Heart left ventricle (tissue), 16 donors: ENCODE measurements around the gene LRP1-AS. TPM values are rescaled to one million over a fixed set of nuclear protein-coding genes. Genes with fewer than 3 reads are reported as not detected.
A peak's percentile ranks its signal among the peaks of the same experiment; 100 is the strongest.

Experiments
- ATAC-seq, 4 donors: fragments of 200-7000 bp; cut with Tn5 transposase; one replicate each; pipeline ENCODE4 v1.9.1; 2020 to 2022; ENCODE audit warnings: moderate library complexity in 4 of 4, mild to moderate bottlenecking in 3 of 4, moderate number of reproducible peaks in 1 of 4
- DNase-seq, 5 donors: peaks; one replicate each; pipeline ENCODE4 v3.0.0-alpha.2; 2020
- H3K27ac ChIP-seq, 12 donors: fragments of 200-600 bp; sonication (generic) in 4 of 12; one replicate each; pipeline versions ENCODE4 v1.5.0 to v1.8.0; 2016 to 2022; ENCODE audit warnings: mild to moderate bottlenecking in 2 of 12
- H3K27me3 ChIP-seq, 9 donors: fragments of 200-600 bp; sonication (generic) in 2 of 9; one replicate each; pipeline versions ENCODE4 v1.5.1 to v1.8.0; 2016 to 2022; ENCODE audit warnings: mild to moderate bottlenecking in 3 of 9
- H3K36me3 ChIP-seq, 9 donors: fragments of 200-600 bp; sonication (generic) in 2 of 9; one replicate each; pipeline versions ENCODE4 v1.5.0 to v1.8.0; 2018 to 2022; ENCODE audit warnings: mild to moderate bottlenecking in 2 of 9
- H3K4me1 ChIP-seq, 12 donors: fragments of 200-600 bp; sonication (generic) in 4 of 12; one replicate each; pipeline versions ENCODE4 v1.5.0 to v1.8.0; 2016 to 2022; ENCODE audit warnings: mild to moderate bottlenecking in 3 of 12
- H3K4me3 ChIP-seq, 12 donors: fragments of 200-600 bp; sonication (generic) in 4 of 12; one replicate each; pipeline versions ENCODE4 v1.5.0 to v1.8.0; 2017 to 2022; ENCODE audit warnings: mild to moderate bottlenecking in 9 of 12, moderate library complexity in 4 of 12
- H3K9me3 ChIP-seq, 12 donors: fragments of 200-600 bp; sonication (generic) in 4 of 12; one replicate each; pipeline versions ENCODE4 v1.5.0 to v1.8.0; 2016 to 2022; ENCODE audit warnings: mild to moderate bottlenecking in 1 of 12
- CTCF ChIP-seq, 12 donors: fragments of 200-600 bp; sonication (generic) in 4 of 12; IDR thresholded peaks; one replicate each; pipeline versions ENCODE4 v1.5.0 to v1.8.0; 2018 to 2022; ENCODE audit warnings: antibody characterized with exemption in 12 of 12, mild to moderate bottlenecking in 5 of 12
- POLR2A ChIP-seq, 2 donors: fragments of 450-650 bp; IDR thresholded peaks; one replicate each; pipeline ENCODE4 v1.6.1; 2017; ENCODE audit warnings: antibody characterized with exemption in 2 of 2, mild to moderate bottlenecking in 2 of 2, moderate library complexity in 2 of 2
- WGBS, 4 donors: extraction: QIAGEN DNeasy Blood & Tissue Kit in 2 of 4; methylation state at CpG; one replicate each; pipeline versions ENCODE4 v1.1.5 to v1.1.7; 2013 to 2018; 5-methylcytosine and 5-hydroxymethylcytosine counted together
- intact Hi-C, 10 donors: fragments of 100-400 bp; cut with DNase I; formaldehyde crosslinking; loops; one replicate each; pipeline versions ENCODE4 v1.11.1 to v1.14.2; 2022
- polyA plus RNA-seq, 2 donors: library from polyadenylated mRNA; stranded (reverse); fragments of 200-250 nt; gene quantifications; one replicate each; pipeline ENCODE4 v1.2.3, GENCODE V29; 2013
- total RNA-seq, 9 donors: library from RNA; depleted of rRNA in 2 of 9; stranded (reverse); fragments of >200 nt in 2 of 9; fragmentation: NEBNext Ultra II Directional in 3 of 9; extraction: Animal tissue kit (Norgen Biotek cat#: 25700) in 3 of 9; gene quantifications; one replicate each; pipeline versions ENCODE4 v1.1.0 to v1.2.4, GENCODE V29; 2016 to 2023
- donor health status: ischemic (EF 13 %, LVEDD 7.1; RV severe dilation, severe dysfunction).
- donor health status: healthy with polysubstance abuse.
- donor health status: DM: no; HTN: yes; CAD: no.
- donor health status: DM: no; HTN: no; CAD: no.
- donor health status: ischemic (EF 25% LVEDD 6.9; RV normal size, moderate dysfunction).
- donor health status: ischemic (EF 25% LVEDD 5.7; RV mildly dilated, moderate dysfunction).
- donor health status: healthy.
- donor health status: DM: yes; HTN: yes; CAD: no.
- donor health status: ischemic (EF 35%, LVEDD 5.7; RV mildly dilated, moderate dysfunction).
- donor health status: nonischemic (EF 11% LVEDD 7.7; RV severe dilation, severe dysfunction).
- donor health status: DM: yes; HTN: yes; CAD: no.
- donor health status: PGD.
- donor health status: ischemic (EF 29% LVEDD 5.4; RV normal size, mild dysfunction).
- donor health status: nonischemic (EF 23%, LVEDD 6.1; RV moderate dilation, normal function).

Gene LRP1-AS
- total and polyA plus RNA-seq, 11 donors, result not detected

DNA sequence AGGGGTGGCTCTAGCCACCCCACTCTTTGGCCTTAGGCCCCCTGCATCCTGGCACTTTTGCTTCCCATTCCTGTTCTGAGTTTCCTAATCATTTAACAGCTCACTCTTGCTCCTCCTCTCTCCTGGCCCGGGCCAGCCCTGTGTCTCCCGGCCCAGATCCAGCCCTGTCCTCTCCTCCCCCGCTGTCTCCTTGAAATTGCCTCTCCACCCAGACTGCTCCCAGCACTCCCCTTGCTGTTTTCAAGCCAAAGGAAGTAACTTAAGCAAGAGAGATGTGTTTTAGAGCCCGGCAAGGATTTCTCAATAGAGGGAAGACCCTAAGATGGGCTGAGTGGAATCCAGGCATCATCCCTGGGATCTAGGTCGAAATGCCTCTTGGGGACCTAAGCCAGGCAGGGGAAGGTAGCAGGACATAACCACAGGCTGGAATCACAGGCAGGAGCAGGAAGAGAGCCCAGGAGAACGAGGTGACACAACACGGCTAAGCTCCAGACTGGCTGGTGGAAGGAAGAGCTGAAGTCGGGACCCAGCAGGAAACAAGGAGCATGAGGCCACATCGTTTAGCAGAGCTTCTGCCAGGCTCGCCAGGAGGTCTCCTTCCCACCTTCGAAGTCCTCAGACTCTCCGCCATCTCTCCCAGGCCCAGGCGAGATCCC, 2.0 kb upstream of the LRP1-AS start:
- Histone ChIP-seq H3K9me3 (no peaks in the 10 kb centered on the region), H3K4me3 (peak overlapping the region in 2 of 12 donors; percentile 12 to 16), H3K4me1 (peaks cover 14 to 100% (median 79%) of the 10 kb centered on the region in 12 donors), H3K27me3 (no peaks in the 10 kb centered on the region), H3K36me3 (peaks cover 0 to 61% (median 33%) of the 10 kb centered on the region in 9 donors), H3K27ac (peak overlapping the region; percentile 75 to 95 (median 89))
- ATAC-seq (peak; percentile 79 to 86 (median 85)), DNase-seq (peak; percentile 70 to 85 (median 81))
- TF ChIP-seq POLR2A (IDR thresholded peaks at IDR 0.05) (no peak), CTCF (IDR thresholded peaks at IDR 0.05) (no peak)
- WGBS, 4 donors, result 28 to 58% (median 41%) methylated on average over 13 of the region's 13 CpGs
- intact Hi-C loops, result loop anchor here in 2 of 10 donors (2.0 kb wide), 1 partner anchor 15 kb away; no protein-coding TSS in a partner anchor

- H3K9me3 ChIP-seq, result no peaks in the 10 kb centered on the region
- DNase-seq, result peak; percentile 57 to 83 (median 75)
- H3K36me3 ChIP-seq, result peaks cover 0 to 61% (median 34%) of the 10 kb centered on the region in 9 donors
- H3K4me1 ChIP-seq, result peaks cover 14 to 97% (median 79%) of the 10 kb centered on the region in 12 donors
- peak; percentile 33 to 60 (median 48) for ATAC-seq
- peak overlapping the region; percentile 75 to 95 (median 89) for H3K27ac ChIP-seq
- intact Hi-C loops, result loop anchor here in 2 of 10 donors (2.0 kb wide), 1 partner anchor 14 kb away; no protein-coding TSS in a partner anchor
- TF ChIP-seq POLR2A (IDR thresholded peaks at IDR 0.05) (no peak), CTCF (IDR thresholded peaks at IDR 0.05) (no peak)
- no peaks in the 10 kb centered on the region for H3K27me3 ChIP-seq
- H3K4me3 ChIP-seq, result peak overlapping the region in 2 of 12 donors; percentile 12 to 16
- WGBS, 4 donors, result 50 to 62% (median 55%) methylated on average over 4 of the region's 4 CpGs
These were observed 1.2 kb upstream of the LRP1-AS start for GRCh38 chr12:57148469-57149244.

DNA sequence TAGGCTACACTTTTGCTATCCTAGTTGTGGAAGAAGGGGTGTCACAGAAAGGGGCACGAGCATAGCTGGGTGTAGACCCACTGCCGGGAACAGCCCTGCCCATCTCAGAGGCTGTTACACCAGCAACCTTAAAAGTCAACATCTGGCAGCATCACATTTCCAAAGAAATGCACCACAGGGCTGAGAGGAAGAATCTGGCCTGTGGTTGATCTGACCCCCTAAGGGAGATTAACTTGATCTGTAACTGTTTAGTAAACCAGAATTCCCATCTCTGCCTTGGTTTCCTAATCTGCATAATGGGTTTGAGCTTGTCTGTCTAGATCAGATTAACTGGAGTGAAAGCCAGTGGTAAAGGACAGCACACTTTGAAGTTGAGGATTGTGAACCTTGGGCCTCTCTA, 1.3 kb downstream of the LRP1-AS start:
- H3K9me3 ChIP-seq, result no peaks in the 10 kb centered on the region
- DNase-seq (no peak), ATAC-seq (no peak)
- H3K27me3 ChIP-seq, result no peaks in the 10 kb centered on the region
- intact Hi-C loops, result no loop called here
- TF ChIP-seq CTCF (IDR thresholded peaks at IDR 0.05), result no peak
- no peak for TF ChIP-seq POLR2A (IDR thresholded peaks at IDR 0.05)
- 74 to 84% (median 81%) methylated on average over 2 of the region's 2 CpGs for WGBS, 4 donors
- H3K36me3 ChIP-seq, result peaks cover 0 to 81% (median 54%) of the 10 kb centered on the region in 9 donors
- peak overlapping the region in 9 of 12 donors; percentile 22 to 95 (median 84) for H3K27ac ChIP-seq
- no peak overlapping the region for H3K4me3 ChIP-seq
- peaks cover 11 to 93% (median 60%) of the 10 kb centered on the region in 12 donors for H3K4me1 ChIP-seq
